DOHH2 (cell line): ENCODE measurements around the gene DTNB.

Source experiments
- H3F3A ChIP-seq: fragments of 200-600 bp; sonication (generic), shearing (Covaris generic); 2 replicates; pipeline ENCODE4 v1.6.0; 2016; ENCODE audit warnings: antibody characterized with exemption, mild to moderate bottlenecking; ENCODE audit not compliant: control insufficient read depth, insufficient read depth
- H3K27ac ChIP-seq: fragments of 200-600 bp; sonication (generic); 2 replicates; pipeline ENCODE4 v1.5.1; 2014; ENCODE audit warnings: low read depth, mild to moderate bottlenecking, low read length, moderate library complexity
- H3K27me3 ChIP-seq: fragments of 200-600 bp; sonication (generic); 2 replicates; pipeline ENCODE4 v1.6.1; 2014; ENCODE audit warnings: mild to moderate bottlenecking, low read length, mixed read lengths; ENCODE audit not compliant: control insufficient read depth
- H3K36me3 ChIP-seq: fragments of 200-600 bp; sonication (generic); 2 replicates; pipeline ENCODE4 v1.6.1; 2014; ENCODE audit warnings: mild to moderate bottlenecking, low read length, moderate library complexity, mixed read lengths; ENCODE audit not compliant: control insufficient read depth
- H3K4me1 ChIP-seq: fragments of 200-600 bp; sonication (generic); 2 replicates; pipeline ENCODE4 v1.6.1; 2014; ENCODE audit warnings: mild to moderate bottlenecking, low read length, mixed read lengths; ENCODE audit not compliant: control insufficient read depth
- H3K4me2 ChIP-seq: fragments of 200-600 bp; sonication (generic); 2 replicates; pipeline ENCODE4 v1.6.0; 2014; ENCODE audit warnings: mild to moderate bottlenecking, low read length, moderate library complexity
- H3K4me3 ChIP-seq: fragments of 200-600 bp; sonication (generic); 2 replicates; pipeline ENCODE4 v1.5.1; 2014; ENCODE audit warnings: mild to moderate bottlenecking, low read length, mixed read lengths
- H3K79me2 ChIP-seq: fragments of 200-600 bp; sonication (generic); 2 replicates; pipeline ENCODE4 v1.6.1; 2014; ENCODE audit warnings: mild to moderate bottlenecking, low read length, mixed read lengths; ENCODE audit not compliant: control insufficient read depth
- H3K9me2 ChIP-seq: fragments of 200-600 bp; sonication (generic); replicated peaks from 2 replicates; pipeline ENCODE4 v1.6.1; 2014; ENCODE audit warnings: mild to moderate bottlenecking, low read length, mixed read lengths; ENCODE audit not compliant: control insufficient read depth
- H3K9me3 ChIP-seq: fragments of 200-600 bp; sonication (generic); 2 replicates; pipeline ENCODE4 v1.6.1; 2014; ENCODE audit warnings: antibody characterized with exemption, low read length, mixed read lengths; ENCODE audit not compliant: control insufficient read depth, insufficient read depth
- H4K20me1 ChIP-seq: fragments of 200-600 bp; sonication (generic); 2 replicates; pipeline ENCODE4 v1.6.0; 2014; ENCODE audit warnings: low read depth, mild to moderate bottlenecking, antibody characterized with exemption, low read length, moderate library complexity; ENCODE audit not compliant: control insufficient read depth, insufficient read depth
- EZH2phosphoT487 ChIP-seq: fragments of 200-600 bp; sonication (generic); IDR thresholded peaks from 2 replicates; pipeline ENCODE4 v1.6.1; 2017; ENCODE audit warnings: borderline replicate concordance, mild to moderate bottlenecking, antibody characterized with exemption, low read length, moderate library complexity, mixed read lengths
- TF ChIP-seq, protein P1 (sequence below): fragments of 200-600 bp; sonication (generic); IDR thresholded peaks from one replicate; pipeline ENCODE4 v1.5.1; 2014; ENCODE audit warnings: antibody characterized with exemption, mild to moderate bottlenecking, low read depth, low read length; ENCODE audit not compliant: poor library complexity, severe bottlenecking

The DTNB gene

DNA sequence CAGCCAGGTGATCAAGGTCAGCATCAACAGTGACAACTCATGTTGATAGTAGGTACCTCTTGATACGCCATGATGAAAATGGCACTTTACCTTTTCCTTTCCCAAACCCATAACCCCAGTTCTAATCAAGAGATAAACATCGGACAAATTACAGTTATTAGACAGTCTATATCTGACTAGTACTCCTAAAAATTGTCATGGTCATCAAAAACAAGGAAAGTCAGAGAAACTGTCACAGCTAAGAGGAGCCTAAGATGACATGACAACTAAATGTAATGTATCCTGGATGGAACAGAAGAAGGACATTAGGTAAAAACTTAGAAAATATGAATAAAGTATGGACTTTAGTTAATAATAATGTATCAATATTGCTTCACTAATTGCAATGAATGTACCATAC lies 234.6 kb downstream of the DTNB start:
- Histone ChIP-seq H3K36me3 (no peaks in the 10 kb centered on the region), H3K27me3 (no peaks in the 10 kb centered on the region), H4K20me1 (no peaks in the 10 kb centered on the region), H3K9me2 (no peaks in the 10 kb centered on the region), H3K4me1 (no peaks in the 10 kb centered on the region), H3K79me2 (no peaks in the 10 kb centered on the region), H3K9me3 (no peaks in the 10 kb centered on the region), H3F3A (no peaks in the 10 kb centered on the region), H3K27ac (no peak overlapping the region), H3K4me2 (no peak overlapping the region), H3K4me3 (no peak overlapping the region)
- TF ChIP-seq, protein P1, sequence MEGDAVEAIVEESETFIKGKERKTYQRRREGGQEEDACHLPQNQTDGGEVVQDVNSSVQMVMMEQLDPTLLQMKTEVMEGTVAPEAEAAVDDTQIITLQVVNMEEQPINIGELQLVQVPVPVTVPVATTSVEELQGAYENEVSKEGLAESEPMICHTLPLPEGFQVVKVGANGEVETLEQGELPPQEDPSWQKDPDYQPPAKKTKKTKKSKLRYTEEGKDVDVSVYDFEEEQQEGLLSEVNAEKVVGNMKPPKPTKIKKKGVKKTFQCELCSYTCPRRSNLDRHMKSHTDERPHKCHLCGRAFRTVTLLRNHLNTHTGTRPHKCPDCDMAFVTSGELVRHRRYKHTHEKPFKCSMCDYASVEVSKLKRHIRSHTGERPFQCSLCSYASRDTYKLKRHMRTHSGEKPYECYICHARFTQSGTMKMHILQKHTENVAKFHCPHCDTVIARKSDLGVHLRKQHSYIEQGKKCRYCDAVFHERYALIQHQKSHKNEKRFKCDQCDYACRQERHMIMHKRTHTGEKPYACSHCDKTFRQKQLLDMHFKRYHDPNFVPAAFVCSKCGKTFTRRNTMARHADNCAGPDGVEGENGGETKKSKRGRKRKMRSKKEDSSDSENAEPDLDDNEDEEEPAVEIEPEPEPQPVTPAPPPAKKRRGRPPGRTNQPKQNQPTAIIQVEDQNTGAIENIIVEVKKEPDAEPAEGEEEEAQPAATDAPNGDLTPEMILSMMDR = no peak

DNA sequence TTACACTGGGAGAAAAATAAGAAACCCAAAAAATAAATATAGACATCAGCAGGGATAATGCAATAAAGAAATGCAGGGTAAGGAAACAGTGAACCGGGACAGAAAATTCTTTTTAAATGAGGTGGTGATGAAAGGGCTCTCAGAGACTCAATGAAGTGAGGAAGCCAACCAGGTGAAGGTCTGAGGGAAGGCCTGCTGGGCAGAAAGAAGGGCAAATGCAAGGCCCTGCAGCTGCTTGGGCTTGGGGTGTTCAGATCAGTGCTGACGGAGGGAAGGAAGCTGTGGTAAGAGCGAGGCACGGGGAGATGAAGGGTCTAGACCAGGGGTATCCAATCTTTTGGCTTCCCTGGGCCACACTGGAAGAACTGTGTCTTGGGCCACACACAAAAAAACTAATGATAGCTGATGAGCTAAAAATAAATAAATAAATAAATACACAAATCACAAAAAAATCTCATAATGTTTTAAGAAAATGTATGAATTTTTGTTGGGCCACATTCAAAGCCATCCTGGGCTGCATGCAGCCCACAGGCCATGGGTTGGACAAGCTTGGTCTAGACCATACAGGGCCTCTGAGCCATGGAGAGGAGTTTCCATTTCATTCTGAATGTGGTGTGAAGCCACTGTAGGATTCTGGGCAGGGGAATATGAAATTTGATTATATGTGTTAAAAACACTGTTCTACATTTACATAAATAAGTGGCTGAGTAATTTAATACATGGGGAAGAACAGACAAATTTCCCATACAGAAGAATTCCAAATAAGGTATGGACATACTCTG lies 235.3 kb downstream of the DTNB start:
- Histone ChIP-seq H3K27me3 (no peaks in the 10 kb centered on the region), H3K27ac (no peak overlapping the region), H4K20me1 (no peaks in the 10 kb centered on the region), H3K36me3 (no peaks in the 10 kb centered on the region), H3K9me3 (no peaks in the 10 kb centered on the region), H3K4me3 (no peak overlapping the region), H3K9me2 (no peaks in the 10 kb centered on the region), H3F3A (no peaks in the 10 kb centered on the region), H3K4me1 (no peaks in the 10 kb centered on the region), H3K79me2 (no peaks in the 10 kb centered on the region), H3K4me2 (no peak overlapping the region)
- TF ChIP-seq, protein P1 = no peak
- no peak for TF ChIP-seq EZH2phosphoT487

DNA sequence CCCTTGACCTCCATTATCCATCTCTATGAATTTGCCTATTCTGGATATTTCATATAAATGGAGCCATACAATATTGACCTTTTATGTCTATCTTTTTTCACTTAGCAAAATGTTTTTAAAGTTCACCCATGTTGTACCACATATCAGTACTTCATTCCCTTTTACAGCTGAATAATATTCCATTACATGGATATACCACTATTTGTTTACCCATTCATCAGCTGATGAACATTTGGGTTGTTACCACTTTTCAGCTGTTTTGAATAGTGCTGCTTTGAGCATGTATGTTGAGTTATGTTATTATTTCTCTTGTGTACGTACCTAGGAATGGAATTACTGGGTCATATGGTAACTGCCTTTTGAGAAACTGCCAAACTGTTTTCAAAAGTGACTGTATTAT lies 238.0 kb downstream of the DTNB start:
- H3K79me2 ChIP-seq = no peaks in the 10 kb centered on the region
- H3F3A ChIP-seq = no peaks in the 10 kb centered on the region
- no peaks in the 10 kb centered on the region for H3K9me3 ChIP-seq
- no peaks in the 10 kb centered on the region for H3K9me2 ChIP-seq
- no peaks in the 10 kb centered on the region for H3K4me1 ChIP-seq
- no peaks in the 10 kb centered on the region for H3K27me3 ChIP-seq
- H3K4me2 ChIP-seq = no peak overlapping the region
- H3K27ac ChIP-seq = no peak overlapping the region
- H3K4me3 ChIP-seq = no peak overlapping the region
- TF ChIP-seq, protein P1 = no peak
- no peak for TF ChIP-seq EZH2phosphoT487
- H3K36me3 ChIP-seq = no peaks in the 10 kb centered on the region
- H4K20me1 ChIP-seq = no peaks in the 10 kb centered on the region
